Uterus (tissue), 4 donors: ENCODE data around the gene ZNF423. TPM values are rescaled to one million over a fixed set of nuclear protein-coding genes. Genes with fewer than 3 reads are reported as not detected.

Experiments used
- DNase-seq, 2 donors: peaks; one replicate each; pipeline ENCODE4 v3.0.0-alpha.2; 2019 to 2020
- H3K27ac ChIP-seq, 2 donors: fragments of 200-600 bp; sonication (generic); 1 replicate in 1 of 2; 2 replicates in 1 of 2; pipeline ENCODE4 v1.5.1; 2016 to 2018
- H3K27me3 ChIP-seq, 2 donors: fragments of 200-600 bp; sonication (generic); one replicate each; pipeline ENCODE4 v1.5.1; 2018 to 2019; ENCODE audit warnings: control low read depth in 1 of 2
- H3K36me3 ChIP-seq, 2 donors: fragments of 200-600 bp; sonication (generic); one replicate each; pipeline ENCODE4 v1.5.1; 2019; ENCODE audit warnings: control low read depth in 1 of 2
- H3K4me1 ChIP-seq, 2 donors: fragments of 200-600 bp; sonication (generic); one replicate each; pipeline ENCODE4 v1.5.1; 2018 to 2019; ENCODE audit warnings: control low read depth in 1 of 2
- H3K4me3 ChIP-seq, 2 donors: fragments of 200-600 bp; sonication (generic); 1 replicate in 1 of 2; 2 replicates in 1 of 2; pipeline ENCODE4 v1.5.1; 2018 to 2019; ENCODE audit warnings: mild to moderate bottlenecking in 1 of 2
- H3K9me3 ChIP-seq, 2 donors: fragments of 200-600 bp; sonication (generic); one replicate each; pipeline ENCODE4 v1.5.1; 2019; ENCODE audit warnings: control low read depth in 1 of 2
- POLR2A ChIP-seq, 2 donors: fragments of 450-650 bp; IDR thresholded peaks; one replicate each; pipeline ENCODE4 v1.6.1; 2016; ENCODE audit warnings: antibody characterized with exemption in 2 of 2, mild to moderate bottlenecking in 1 of 2, moderate library complexity in 1 of 2
- intact Hi-C: fragments of 100-400 bp; cut with DNase I; formaldehyde crosslinking; loops from one replicate; pipeline ENCODE4 v1.15.1; 2023; ENCODE audit warnings: low total_unique reads
- total RNA-seq, 4 donors: library from RNA; depleted of rRNA in 3 of 4; stranded (reverse); fragments of >200 nt in 3 of 4; gene quantifications; one replicate each; pipeline versions ENCODE4 v1.1.0 to v1.2.4, GENCODE V29; 2014 to 2023
- TF ChIP-seq, protein P1 (sequence below), 4 experiments: fragments of 200-600 bp in 2 of 4; fragments of 450-650 bp in 2 of 4; sonication (generic) in 2 of 4; IDR thresholded peaks; one replicate each; pipeline ENCODE4 v1.5.1; 2016 to 2019; ENCODE audit warnings: antibody characterized with exemption in 4 of 4, mild to moderate bottlenecking in 2 of 4, moderate library complexity in 1 of 4
- donor health status: DM: yes; HTN: yes; CAD: no.

The ZNF423 gene
- total RNA-seq, 4 donors from 2014 or later: 7.1 to 33.5 (median 14.7) TPM

DNA sequence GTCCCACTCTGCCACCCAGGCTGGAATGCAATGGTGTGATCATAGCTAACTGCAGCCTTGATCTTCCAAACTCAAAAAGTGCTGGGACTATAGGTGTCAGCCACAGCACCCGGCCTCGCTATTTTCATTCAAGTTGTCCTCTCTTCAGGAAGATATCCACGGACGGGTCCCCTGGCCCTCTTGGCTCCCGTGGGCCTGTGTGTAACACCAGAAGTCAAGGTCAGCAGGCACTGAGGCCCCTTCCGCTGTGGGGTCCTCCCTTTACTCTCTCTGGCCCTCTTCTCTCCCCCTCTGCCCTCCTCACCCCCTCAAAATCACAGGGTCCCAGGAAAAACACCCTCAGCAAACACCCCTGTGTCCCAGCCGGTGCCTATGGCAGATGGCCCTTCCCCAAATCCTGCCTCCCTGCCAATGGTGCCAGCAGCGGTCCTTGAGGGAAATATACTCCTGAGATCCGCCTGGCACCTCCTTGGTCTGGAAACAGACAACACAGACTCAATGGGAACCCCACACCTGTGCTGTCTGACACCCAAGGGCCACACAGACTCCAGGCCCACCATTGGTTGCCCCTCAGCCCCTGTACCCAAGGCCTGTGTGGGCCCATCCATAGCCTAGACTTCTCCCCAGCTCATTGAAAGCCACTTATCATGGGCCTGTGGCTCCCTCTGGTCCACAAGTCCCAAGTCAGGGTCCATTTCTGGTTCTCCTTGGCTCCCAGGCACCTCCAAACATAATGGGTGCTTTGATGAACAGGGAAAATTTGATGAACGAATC, 221.5 kb downstream of the ZNF423 start:
- Histone ChIP-seq H3K27me3 (no peaks in the 10 kb centered on the region), H3K4me3 (no peak overlapping the region), H3K36me3 (no peaks in the 10 kb centered on the region), H3K4me1 (peaks cover 0 to 5% of the 10 kb centered on the region in 2 donors), H3K27ac (no peak overlapping the region), H3K9me3 (no peaks in the 10 kb centered on the region)
- intact Hi-C loops: no loop called here
- DNase-seq: no peak
- no peak for TF ChIP-seq POLR2A (IDR thresholded peaks at IDR 0.05)
- TF ChIP-seq, protein P1, sequence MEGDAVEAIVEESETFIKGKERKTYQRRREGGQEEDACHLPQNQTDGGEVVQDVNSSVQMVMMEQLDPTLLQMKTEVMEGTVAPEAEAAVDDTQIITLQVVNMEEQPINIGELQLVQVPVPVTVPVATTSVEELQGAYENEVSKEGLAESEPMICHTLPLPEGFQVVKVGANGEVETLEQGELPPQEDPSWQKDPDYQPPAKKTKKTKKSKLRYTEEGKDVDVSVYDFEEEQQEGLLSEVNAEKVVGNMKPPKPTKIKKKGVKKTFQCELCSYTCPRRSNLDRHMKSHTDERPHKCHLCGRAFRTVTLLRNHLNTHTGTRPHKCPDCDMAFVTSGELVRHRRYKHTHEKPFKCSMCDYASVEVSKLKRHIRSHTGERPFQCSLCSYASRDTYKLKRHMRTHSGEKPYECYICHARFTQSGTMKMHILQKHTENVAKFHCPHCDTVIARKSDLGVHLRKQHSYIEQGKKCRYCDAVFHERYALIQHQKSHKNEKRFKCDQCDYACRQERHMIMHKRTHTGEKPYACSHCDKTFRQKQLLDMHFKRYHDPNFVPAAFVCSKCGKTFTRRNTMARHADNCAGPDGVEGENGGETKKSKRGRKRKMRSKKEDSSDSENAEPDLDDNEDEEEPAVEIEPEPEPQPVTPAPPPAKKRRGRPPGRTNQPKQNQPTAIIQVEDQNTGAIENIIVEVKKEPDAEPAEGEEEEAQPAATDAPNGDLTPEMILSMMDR (IDR thresholded peaks at IDR 0.05): no peak

DNA sequence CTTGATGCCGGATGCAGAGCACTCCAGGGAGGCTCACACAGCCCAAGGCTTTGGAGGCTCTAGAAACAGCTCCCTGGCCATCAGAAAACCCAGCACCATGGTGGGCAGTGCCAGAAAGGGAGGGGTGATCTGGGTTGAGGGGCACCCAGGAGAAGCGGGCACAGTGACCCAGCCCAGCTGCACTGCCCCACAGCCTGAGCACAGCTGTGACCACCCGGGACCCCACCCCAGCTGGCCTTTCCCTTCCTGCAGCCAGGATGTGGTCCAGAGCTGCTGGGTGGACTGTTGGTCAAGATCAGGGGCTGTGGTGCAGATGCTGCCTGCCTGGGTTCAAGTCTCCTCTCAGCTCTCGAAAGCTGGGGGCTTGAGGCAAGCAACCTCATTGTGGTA, 223.1 kb downstream of the ZNF423 start:
- no peak overlapping the region for H3K27ac ChIP-seq
- intact Hi-C loops: no loop called here
- TF ChIP-seq, protein P1 (IDR thresholded peaks at IDR 0.05): no peak
- no peaks in the 10 kb centered on the region for H3K27me3 ChIP-seq
- no peaks in the 10 kb centered on the region for H3K9me3 ChIP-seq
- no peaks in the 10 kb centered on the region for H3K4me1 ChIP-seq
- no peaks in the 10 kb centered on the region for H3K36me3 ChIP-seq
- DNase-seq: no peak
- no peak overlapping the region for H3K4me3 ChIP-seq

DNA sequence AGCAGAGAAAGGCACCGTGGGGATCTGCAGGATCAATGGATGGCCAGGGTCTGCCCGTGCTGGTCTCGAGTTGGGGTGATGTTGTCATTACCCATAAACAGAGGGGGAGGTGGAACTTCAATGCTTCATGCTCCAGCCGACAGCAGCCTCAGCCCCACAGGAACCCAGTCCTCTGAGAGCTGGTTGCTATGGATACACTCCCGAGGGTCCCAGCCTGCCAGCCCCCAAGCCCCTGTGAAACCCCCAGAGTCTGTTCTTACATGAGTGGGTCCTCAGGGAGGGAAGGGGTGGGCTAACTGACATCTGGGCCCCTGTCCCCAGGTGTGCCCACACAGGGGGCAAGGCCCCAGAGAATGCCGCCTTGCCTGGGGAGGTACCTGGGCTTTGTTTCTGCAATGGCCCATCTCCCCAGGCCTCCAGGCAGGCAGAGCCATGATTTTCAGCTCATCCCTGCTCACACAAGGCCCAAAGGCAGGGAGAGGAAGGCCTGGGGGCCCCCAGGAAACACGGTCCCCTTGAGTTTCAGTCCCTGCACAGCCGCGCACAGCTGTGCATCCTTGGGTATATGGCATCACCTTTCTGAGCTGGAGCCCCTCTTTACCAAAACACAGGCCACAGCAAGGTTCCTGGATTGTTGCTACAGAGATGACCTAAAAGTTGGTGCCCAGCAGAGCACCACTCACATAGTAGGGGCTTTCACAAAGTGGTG, 223.7 kb downstream of the ZNF423 start:
- Histone ChIP-seq H3K27me3 (no peaks in the 10 kb centered on the region), H3K4me3 (no peak overlapping the region), H3K4me1 (no peaks in the 10 kb centered on the region), H3K27ac (no peak overlapping the region), H3K36me3 (no peaks in the 10 kb centered on the region), H3K9me3 (no peaks in the 10 kb centered on the region)
- TF ChIP-seq, protein P1 (IDR thresholded peaks at IDR 0.05): no peak
- TF ChIP-seq POLR2A (IDR thresholded peaks at IDR 0.05): no peak
- intact Hi-C loops: no loop called here
- no peak for DNase-seq

DNA sequence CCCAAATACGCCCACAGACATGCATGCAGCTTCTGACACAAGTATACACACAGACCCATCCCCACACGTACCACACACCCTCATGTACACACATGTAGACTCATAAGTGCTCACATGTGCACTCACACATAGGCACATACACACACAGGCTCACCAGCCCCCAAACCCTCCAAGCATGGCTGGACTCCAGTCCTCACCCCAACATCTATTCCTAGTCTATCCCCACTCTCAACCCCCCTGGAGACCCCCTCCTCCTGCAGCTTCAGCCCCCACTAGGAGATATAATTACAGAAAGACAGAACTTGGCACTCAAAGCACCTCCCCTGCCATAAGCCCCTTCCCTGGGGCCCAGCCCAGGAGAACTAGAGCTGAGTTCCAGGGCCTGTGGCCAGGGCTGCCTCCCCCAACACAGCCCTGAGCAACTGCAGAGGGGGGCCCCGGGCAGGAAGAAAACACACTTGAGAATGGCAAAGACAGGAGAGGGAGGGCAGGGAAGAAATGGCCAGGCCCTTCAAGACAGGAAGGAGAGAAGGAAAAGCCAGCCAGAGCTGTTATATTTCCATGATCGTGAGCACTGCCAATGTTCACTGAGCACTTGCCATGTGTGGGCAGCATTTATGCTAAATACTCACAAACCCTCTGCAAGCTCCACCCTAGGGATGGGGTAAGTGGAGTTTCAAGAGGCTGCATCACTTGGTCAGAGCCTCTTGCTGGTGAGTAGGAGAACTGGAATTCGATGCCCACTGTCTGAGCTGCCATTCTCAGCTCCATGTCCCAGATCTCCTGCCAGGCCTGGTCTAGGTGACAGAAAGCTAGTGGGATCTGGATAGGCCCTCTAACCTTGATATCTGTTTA, 224.5 kb downstream of the ZNF423 start:
- no peak for DNase-seq
- TF ChIP-seq, protein P1 (IDR thresholded peaks at IDR 0.05): no peak
- no peak for TF ChIP-seq POLR2A (IDR thresholded peaks at IDR 0.05)
- no peaks in the 10 kb centered on the region for H3K36me3 ChIP-seq
- no peaks in the 10 kb centered on the region for H3K27me3 ChIP-seq
- H3K9me3 ChIP-seq: no peaks in the 10 kb centered on the region
- H3K4me1 ChIP-seq: no peaks in the 10 kb centered on the region
- intact Hi-C loops: no loop called here
- no peak overlapping the region for H3K27ac ChIP-seq
- no peak overlapping the region for H3K4me3 ChIP-seq
